ENCODE data around the gene ADAMTS7. TPM values are rescaled to one million over a fixed set of nuclear protein-coding genes. Genes with fewer than 3 reads are reported as not detected.
"Not testable (repeated sequence)": the region's sequence is repeated elsewhere in the genome, so short reads cannot be mapped to it uniquely, and the experiment has no call there.

ADAMTS7 gene
- total RNA-seq, 1 experiment from 2014 or later: 4.2 TPM

DNA sequence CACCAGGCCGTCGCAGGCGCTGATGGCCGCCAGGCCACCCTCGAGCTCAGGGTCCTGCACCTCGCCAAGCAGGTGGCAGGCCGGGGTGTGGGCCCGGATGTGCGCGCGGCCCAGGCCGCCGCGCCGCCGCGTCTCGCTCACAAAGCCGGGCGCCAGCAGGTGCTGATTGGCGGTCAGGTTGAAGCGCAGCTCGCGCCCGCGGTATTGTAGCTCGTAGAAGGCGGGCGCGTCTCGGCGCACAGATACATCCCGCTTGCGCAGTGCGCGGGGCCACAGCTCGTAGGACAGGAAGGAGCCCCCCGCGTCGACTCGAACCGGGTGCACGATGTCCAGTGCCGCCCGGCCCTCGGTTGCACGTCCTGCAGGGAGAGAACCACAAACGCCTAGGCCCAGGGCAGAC is 11.1 kb downstream of the ADAMTS7 start:
- no TSS peak for BruUV-seq (replicated peaks)
- CTCF ChIA-PET: no interaction called here
- Histone ChIP-seq H4K20me1 (ENCODE audit: low read length) (no peaks in the 10 kb centered on the region), H3K27me3 (ENCODE audit: low read length) (no peaks in the 10 kb centered on the region), H3F3A (ENCODE audit: low read length, unreplicated experiment) (no peaks in the 10 kb centered on the region), H3K4me3 (ENCODE audit: low read length) (no peak overlapping the region), H3K79me2 (ENCODE audit: low read length) (no peaks in the 10 kb centered on the region), H3K4me1 (ENCODE audit: insufficient read depth, low read length) (peaks cover 13% of the 10 kb centered on the region), H2AFZ (ENCODE audit: low read length) (no peak overlapping the region), H3K9me3 (ENCODE audit: low read length) (no peaks in the 10 kb centered on the region), H3K9me2 (replicated peaks; ENCODE audit: low read length) (no peaks in the 10 kb centered on the region), H3K4me2 (ENCODE audit: low read length) (no peak overlapping the region), H3K9ac (ENCODE audit: low read length) (no peak overlapping the region), H3K27ac (ENCODE audit: low read length) (no peak overlapping the region), H3K36me3 (ENCODE audit: low read depth, low read length) (no peaks in the 10 kb centered on the region)
- TF ChIP-seq, protein P1, sequence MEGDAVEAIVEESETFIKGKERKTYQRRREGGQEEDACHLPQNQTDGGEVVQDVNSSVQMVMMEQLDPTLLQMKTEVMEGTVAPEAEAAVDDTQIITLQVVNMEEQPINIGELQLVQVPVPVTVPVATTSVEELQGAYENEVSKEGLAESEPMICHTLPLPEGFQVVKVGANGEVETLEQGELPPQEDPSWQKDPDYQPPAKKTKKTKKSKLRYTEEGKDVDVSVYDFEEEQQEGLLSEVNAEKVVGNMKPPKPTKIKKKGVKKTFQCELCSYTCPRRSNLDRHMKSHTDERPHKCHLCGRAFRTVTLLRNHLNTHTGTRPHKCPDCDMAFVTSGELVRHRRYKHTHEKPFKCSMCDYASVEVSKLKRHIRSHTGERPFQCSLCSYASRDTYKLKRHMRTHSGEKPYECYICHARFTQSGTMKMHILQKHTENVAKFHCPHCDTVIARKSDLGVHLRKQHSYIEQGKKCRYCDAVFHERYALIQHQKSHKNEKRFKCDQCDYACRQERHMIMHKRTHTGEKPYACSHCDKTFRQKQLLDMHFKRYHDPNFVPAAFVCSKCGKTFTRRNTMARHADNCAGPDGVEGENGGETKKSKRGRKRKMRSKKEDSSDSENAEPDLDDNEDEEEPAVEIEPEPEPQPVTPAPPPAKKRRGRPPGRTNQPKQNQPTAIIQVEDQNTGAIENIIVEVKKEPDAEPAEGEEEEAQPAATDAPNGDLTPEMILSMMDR (conservative IDR thresholded peaks at IDR 0.05; ENCODE audit: low read depth, low read length): no peak
- POLR2A ChIA-PET (ENCODE audit: unreplicated experiment): no interaction called here
- DNase-seq (no peak), ATAC-seq (no peak)
- intact Hi-C loops (cut with micrococcal nuclease): no loop called here

DNA sequence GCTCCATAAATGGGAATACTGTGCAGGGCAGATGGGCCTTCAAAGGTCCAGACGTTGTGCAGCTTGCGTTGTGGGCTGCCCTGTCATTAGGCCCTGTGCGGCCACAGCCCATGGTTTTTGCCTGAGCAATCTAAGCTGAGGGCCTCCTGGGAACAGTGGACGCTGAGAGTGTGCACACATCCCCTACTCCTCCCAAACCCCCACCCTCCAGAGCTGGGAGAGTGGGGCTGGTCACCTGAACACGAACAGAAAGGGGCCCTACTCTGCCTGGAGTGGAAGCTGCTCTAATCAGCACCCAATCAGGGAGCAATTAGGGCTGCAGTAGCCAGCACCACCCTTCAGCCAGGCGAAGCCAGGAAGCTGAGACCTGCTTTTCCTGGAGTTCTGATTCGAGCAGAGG is 12.2 kb downstream of the ADAMTS7 start:
- H3F3A ChIP-seq (ENCODE audit: low read length, unreplicated experiment); ATAC-seq; CTCF ChIA-PET; H3K9ac ChIP-seq (ENCODE audit: low read length); POLR2A ChIA-PET (ENCODE audit: unreplicated experiment); H3K36me3 ChIP-seq (ENCODE audit: low read depth, low read length); H3K27me3 ChIP-seq (ENCODE audit: low read length); intact Hi-C loops (cut with micrococcal nuclease); H3K4me3 ChIP-seq (ENCODE audit: low read length); BruUV-seq (replicated peaks); H3K9me3 ChIP-seq (ENCODE audit: low read length); DNase-seq; H3K4me2 ChIP-seq (ENCODE audit: low read length); H2AFZ ChIP-seq (ENCODE audit: low read length); H3K27ac ChIP-seq (ENCODE audit: low read length); H3K79me2 ChIP-seq (ENCODE audit: low read length); H4K20me1 ChIP-seq (ENCODE audit: low read length); H3K9me2 ChIP-seq (replicated peaks; ENCODE audit: low read length): not testable (repeated sequence)
- H3K4me1 ChIP-seq (ENCODE audit: insufficient read depth, low read length): peaks cover 13% of the 10 kb centered on the region

DNA sequence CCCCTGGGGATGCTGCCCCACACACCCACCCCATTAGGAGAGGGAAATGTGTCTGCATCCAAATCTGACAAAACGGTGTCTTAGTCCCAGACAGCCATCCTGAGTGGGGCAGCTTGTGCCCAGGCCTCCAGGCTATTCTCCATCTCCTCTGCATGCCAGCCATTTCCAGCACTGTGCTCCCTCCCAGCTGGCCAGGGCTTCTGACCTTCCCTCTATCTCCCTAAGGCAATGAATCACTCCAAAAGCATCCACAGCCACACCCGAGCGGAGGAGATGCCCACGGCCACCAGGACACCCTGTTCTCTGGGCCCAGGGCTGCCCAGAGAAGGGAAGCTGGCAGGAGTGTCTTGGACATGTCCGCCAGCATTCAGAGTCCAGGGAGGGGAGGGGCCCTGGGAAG is 12.9 kb downstream of the ADAMTS7 start:
- H3K79me2 ChIP-seq (ENCODE audit: low read length); H4K20me1 ChIP-seq (ENCODE audit: low read length); H3K9ac ChIP-seq (ENCODE audit: low read length); BruUV-seq (replicated peaks); CTCF ChIA-PET; H3K36me3 ChIP-seq (ENCODE audit: low read depth, low read length); H3F3A ChIP-seq (ENCODE audit: low read length, unreplicated experiment); POLR2A ChIA-PET (ENCODE audit: unreplicated experiment); H2AFZ ChIP-seq (ENCODE audit: low read length); H3K4me3 ChIP-seq (ENCODE audit: low read length); H3K9me2 ChIP-seq (replicated peaks; ENCODE audit: low read length); H3K9me3 ChIP-seq (ENCODE audit: low read length); intact Hi-C loops (cut with micrococcal nuclease); H3K27me3 ChIP-seq (ENCODE audit: low read length): not testable (repeated sequence)
- DNase-seq (peak; percentile 84), ATAC-seq (peak; percentile 97)
- Histone ChIP-seq H3K4me2 (ENCODE audit: low read length) (0 out of 2 replicates have a peak overlapping the region, but pooled peaks have one; percentile 25), H3K27ac (ENCODE audit: low read length) (peak overlapping the region; percentile 39; the same call in 1 of the 2 replicates), H3K4me1 (ENCODE audit: insufficient read depth, low read length) (peaks cover 13% of the 10 kb centered on the region)

DNA sequence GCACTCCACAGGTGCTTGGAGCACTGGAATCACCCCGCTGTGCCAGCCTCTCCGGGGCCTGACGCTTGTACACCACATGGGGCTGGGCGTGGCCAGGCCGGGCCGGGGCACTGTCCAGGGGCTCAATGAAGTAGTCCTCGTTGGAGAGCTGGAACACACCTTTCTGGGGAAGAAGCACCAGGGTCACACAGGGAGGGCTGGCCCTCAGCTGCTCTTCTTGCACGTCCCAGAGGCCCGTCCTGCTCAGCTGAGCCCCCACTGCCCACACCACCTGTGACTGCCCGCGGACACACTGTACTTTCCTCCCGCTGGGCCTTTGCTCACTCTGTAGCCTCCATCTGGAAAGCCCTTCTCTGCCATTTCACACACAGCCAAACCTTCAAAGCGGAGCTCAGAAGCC is 13.3 kb downstream of the ADAMTS7 start:
- Histone ChIP-seq H2AFZ (ENCODE audit: low read length) (no peak overlapping the region), H3K9ac (ENCODE audit: low read length) (no peak overlapping the region), H3K4me1 (ENCODE audit: insufficient read depth, low read length) (peaks cover 13% of the 10 kb centered on the region), H3K9me2 (replicated peaks; ENCODE audit: low read length) (no peaks in the 10 kb centered on the region), H3F3A (ENCODE audit: low read length, unreplicated experiment) (no peaks in the 10 kb centered on the region), H3K4me3 (ENCODE audit: low read length) (no peak overlapping the region), H3K27ac (ENCODE audit: low read length) (peak overlapping the region; percentile 39; the same call in 1 of the 2 replicates), H3K4me2 (ENCODE audit: low read length) (0 out of 2 replicates have a peak overlapping the region, but pooled peaks have one; percentile 25), H3K27me3 (ENCODE audit: low read length) (no peaks in the 10 kb centered on the region), H4K20me1 (ENCODE audit: low read length) (no peaks in the 10 kb centered on the region), H3K36me3 (ENCODE audit: low read depth, low read length) (no peaks in the 10 kb centered on the region), H3K79me2 (ENCODE audit: low read length) (no peaks in the 10 kb centered on the region), H3K9me3 (ENCODE audit: low read length) (no peaks in the 10 kb centered on the region)
- intact Hi-C loops (cut with micrococcal nuclease): no loop called here
- CTCF ChIA-PET: no interaction called here
- no TSS peak for BruUV-seq (replicated peaks)
- TF ChIP-seq, protein P1 (conservative IDR thresholded peaks at IDR 0.05; ENCODE audit: low read depth, low read length): no peak
- TF ChIP-seq EZH2phosphoT487 (IDR thresholded peaks at IDR 0.05; ENCODE audit: borderline replicate concordance, low read length): no peak
- TF ChIP-seq EZH2 (IDR thresholded peaks at IDR 0.05; ENCODE audit: low read length, unreplicated experiment): no peak
- POLR2A ChIA-PET (ENCODE audit: unreplicated experiment): no interaction called here
- DNase-seq: no peak
- ATAC-seq: no peak

Data from PC-3 (cell line).